GM12892 (cell line): ENCODE measurements around the gene USHBP1.

Source experiments
- POLR2A ChIP-seq: IDR thresholded peaks from 2 replicates; pipeline ENCODE4 v1.6.1; 2011; ENCODE audit warnings: low read depth, low read length, control low read depth
- POLR2AphosphoS5 ChIP-seq: IDR thresholded peaks from 2 replicates; pipeline ENCODE4 v1.6.1; 2011; ENCODE audit warnings: low read depth, low read length, control low read depth
- TAF1 ChIP-seq: IDR thresholded peaks from 2 replicates; pipeline ENCODE4 v1.6.1; 2011; ENCODE audit warnings: low read depth, mild to moderate bottlenecking, control low read depth, low read length, borderline replicate concordance

GRCh38 chr19:17219286-17219685 lies 45.3 kb downstream of the USHBP1 start:
- TF ChIP-seq POLR2AphosphoS5 (no peak), POLR2A (no peak), TAF1 (no peak)
